ENCODE measurements around the gene ARFGAP3.

ARFGAP3 gene

GRCh38 chr22:42801252-42802080 is 55.6 kb downstream of the ARFGAP3 start:
- no peak for DNase-seq (ENCODE audit: low read depth)
- no peak overlapping the region for H3K4me3 ChIP-seq (ENCODE audit: low read depth, low read length)

DNA sequence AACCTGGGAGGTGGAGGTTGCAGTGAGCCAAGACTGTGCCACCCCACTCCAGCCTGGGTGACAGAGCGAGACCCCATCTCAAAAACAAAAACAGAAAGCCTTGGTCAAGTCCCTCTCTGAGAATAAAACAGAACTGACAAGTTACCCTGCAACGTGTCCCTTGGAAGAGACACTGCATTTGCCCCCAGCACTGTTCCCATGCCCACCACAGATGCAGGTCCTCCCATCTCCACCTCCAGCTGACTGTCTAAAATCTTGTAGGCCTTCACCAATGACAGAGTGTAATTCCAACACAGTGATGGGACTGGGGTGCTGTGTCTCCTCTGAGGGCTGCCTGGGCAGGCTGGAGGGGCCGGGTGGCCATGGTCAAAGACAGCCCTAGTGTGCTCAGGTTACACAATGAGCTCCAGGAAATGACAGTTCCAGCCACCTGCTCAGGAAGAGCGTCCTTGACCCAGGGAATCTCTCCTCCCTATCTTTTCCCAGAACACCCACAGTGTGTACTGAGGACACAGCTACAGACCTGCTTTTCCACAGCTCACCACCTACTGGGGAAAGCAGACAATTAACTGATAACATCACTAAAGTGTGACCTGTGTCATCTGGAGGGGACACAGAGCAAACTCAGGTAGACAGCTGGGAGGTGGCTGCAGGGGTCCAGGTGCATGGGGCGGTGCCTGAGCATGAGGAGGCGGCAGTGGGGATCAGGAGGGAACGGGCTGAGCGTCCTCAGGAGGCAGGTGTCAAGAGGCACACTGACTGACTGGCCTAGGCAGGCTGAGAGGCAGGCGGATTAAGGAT is 56.4 kb downstream of the ARFGAP3 start:
- no peak for DNase-seq (ENCODE audit: low read depth)
- no peak overlapping the region for H3K4me3 ChIP-seq (ENCODE audit: low read depth, low read length)

DNA sequence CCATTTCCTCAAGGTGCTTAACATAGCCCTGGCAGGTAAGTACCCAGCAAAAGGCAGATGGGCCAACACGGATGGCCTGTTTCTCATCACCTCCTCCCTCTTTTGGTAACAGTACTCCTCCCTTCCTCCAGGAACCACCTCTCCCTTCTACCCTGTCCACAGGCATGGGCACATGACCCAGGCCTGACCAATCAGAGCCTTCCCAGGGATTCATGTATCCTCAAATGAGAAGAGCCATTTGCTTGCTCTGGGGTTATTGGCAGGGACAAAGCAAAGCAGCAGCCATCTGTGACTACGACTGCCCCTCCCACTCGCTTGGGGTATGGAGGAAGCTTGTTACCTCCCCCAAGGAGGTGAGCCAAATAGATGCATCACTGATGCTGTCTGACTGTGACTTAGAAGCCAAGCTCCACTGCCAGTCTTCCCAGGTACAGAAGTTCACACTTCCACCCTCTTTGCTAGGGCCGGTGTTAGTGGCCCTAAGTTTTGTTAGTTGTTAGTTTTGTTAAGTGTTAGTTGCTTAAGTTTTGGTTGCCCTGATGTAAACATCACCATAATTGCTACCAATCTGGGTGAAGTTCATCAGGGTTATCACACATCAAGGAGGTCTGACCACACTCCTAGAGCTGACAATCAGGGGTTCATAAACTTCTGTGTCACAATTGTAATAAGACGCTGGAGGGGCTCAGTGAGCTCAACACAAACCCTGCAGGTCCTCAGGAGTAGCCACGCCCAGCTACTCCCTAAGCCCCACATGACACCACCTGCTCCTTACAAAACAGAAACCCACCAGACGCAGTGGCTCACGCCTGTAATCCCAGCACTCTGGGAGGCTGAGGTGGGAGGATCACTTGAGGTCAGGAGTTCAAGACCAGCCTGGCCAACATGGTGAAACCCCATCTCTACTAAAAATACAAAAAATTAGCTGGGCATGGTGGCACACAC is 57.3 kb downstream of the ARFGAP3 start:
- H3K4me3 ChIP-seq (ENCODE audit: low read depth, low read length): no peak overlapping the region
- no peak for DNase-seq (ENCODE audit: low read depth)

DNA sequence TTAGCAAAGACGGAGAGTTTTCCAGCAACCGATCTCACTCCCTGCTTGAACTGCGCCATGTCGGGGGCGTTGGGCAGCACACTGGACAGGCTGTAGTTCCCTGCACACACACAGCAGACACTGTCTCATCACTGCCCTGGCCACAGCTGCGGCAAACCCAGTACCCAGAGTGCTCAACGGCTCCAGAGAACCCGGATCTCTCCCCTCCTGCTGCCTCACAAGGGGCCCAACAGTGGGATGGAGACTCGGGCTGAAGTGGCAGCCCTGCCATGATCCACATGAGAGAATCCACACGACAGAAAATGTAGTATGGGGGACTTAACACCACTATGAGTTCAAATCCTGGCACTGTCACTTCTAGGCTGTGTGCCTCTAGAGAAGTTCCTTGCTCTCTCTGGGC is 58.0 kb downstream of the ARFGAP3 start:
- H3K4me3 ChIP-seq (ENCODE audit: low read depth, low read length): no peak overlapping the region
- no peak for DNase-seq (ENCODE audit: low read depth)

DNA sequence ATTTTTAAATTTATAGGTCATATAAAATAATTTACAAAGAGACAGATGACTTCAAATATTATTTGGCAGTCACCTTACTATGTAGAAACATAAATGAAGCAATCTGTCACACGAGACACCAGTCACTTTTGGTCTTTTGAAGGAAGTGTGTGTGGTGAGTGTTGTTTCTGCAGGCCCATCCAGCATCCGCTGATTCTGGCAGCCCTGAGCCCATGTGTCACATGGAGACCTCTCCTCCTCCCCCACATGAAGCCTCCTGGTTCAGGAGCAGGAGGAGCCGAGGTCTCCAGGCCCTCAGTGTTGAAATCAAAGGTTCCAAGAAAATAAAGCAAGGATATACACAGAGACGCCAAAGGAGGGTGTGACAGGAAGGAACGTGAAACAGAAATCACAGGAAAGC is 60.1 kb downstream of the ARFGAP3 start:
- DNase-seq (ENCODE audit: low read depth): no peak

DNA sequence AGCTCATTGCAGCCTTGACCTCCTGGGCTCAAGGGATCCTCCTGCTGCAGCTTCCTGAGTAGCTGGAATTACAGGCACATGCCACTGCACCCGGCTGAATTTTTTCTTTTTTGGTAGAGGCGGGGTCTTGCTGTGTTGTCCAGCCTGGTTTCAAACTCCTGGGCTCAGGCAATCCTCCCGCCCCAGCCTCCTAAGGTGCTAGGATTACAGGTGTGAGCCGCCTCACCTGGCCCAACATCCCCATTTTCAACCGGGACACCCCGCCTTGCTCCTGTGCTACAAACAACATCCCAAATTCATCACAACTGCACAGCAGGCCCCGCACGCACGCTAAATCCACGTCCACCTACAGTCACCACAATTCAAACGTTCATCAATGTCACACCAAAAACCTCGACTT is 61.0 kb downstream of the ARFGAP3 start:
- no peak for DNase-seq (ENCODE audit: low read depth)
- H3K4me3 ChIP-seq (ENCODE audit: low read depth, low read length): no peak overlapping the region

More for the DNA sequence above, 60.1 kb downstream of the ARFGAP3 start:
- no peak overlapping the region for H3K4me3 ChIP-seq (ENCODE audit: low read depth, low read length)

DNA sequence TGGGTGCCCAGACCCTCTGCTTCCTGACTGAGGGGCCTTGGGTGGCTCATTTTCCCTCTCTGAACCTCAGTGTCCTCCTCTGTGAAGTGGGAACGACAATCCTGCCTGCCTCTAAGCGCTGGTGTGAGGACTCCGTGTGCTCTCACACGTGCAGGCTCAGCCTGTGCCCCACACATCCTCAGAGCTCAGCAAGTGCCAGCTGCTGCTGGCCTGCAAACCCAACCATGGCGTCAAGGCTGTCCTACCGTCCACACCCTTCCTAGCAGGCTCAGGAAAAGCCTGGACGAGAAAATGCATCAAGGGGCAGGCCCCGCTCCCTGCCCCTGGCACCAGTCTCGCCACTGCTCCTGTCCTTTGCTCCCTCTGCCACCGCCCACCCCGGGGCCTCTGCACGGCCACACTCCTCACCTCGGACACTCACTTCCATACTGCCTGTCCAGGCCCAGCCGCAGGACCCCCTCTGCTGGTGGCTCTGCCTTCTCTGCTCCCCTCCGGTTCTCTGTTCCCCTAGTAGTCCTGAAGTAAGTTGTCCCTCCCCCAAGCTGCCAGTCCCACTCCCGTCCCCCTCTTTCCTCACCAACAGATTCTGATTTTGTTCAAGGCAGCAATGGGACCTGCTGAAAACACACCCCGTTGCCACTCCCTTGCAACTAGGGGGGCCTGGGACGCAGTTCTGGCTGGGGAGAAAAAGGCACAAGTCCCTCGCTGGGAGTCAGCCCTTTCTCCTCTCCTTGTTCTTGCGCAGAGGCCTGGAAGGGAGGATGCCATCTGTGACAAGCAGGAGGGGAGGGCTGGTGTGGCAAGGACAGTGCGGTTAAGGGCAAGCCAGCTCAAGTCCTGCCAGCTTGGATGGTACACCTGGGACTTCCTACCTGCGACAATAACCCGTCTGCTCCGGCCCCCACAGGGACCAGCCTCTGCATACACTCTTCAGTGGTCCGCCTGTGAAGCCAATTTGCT is 62.2 kb downstream of the ARFGAP3 start:
- DNase-seq (ENCODE audit: low read depth): no peak
- no peak overlapping the region for H3K4me3 ChIP-seq (ENCODE audit: low read depth, low read length)

DNA sequence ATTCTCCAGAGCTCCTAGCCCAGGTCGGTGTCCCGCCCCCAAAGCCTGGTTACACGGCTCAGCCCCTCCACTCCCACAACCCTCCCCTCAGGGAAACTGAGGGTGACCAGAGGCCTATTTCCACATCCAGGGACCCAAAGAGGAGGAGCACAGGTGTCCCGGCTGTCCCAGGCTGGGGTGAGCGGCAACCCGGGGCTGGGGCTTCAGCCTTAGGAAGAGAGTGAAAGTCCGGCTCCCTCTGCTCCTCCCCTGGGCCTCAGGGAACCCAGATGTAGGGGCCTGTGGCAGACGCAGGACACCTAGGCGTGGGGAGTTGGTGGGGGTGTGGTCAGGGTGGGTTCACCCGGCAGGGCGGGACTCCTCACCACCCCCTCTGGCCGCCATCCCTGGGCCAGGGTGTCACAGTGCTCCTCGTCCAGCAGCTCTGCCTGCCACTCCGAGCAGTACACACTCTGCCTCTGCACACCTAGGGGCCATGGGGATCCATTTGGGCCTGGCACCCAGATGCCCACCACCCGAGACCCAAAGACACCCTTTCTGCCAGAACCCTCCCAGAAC is 63.1 kb downstream of the ARFGAP3 start:
- no peak overlapping the region for H3K4me3 ChIP-seq (ENCODE audit: low read depth, low read length)
- no peak for DNase-seq (ENCODE audit: low read depth)

GRCh38 chr22:42792909-42793847 is 63.9 kb downstream of the ARFGAP3 start:
- no peak overlapping the region for H3K4me3 ChIP-seq (ENCODE audit: low read depth, low read length)

DNA sequence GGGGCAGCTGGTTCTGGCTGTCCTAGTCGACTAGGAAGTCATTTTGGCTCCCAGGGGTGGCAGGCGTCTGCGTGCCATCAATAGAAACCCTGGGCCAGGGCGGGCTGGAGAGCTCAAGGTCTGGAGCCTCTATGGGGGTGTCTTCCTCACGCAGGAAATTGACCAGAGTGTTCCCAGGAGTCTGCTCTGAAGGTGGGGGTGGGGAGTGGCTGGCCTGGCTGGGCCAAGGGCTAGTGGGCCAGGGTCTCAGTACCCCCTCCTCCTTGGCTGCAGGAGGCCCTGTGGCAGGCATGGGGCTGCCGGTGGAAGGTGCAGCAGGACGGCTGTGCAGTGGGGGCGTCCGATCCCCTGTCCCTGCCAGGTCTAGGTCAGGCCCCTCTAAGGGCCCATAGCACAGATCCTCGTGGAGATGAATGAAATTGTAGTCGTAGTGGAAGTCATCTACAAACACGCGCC is 64.6 kb downstream of the ARFGAP3 start:
- DNase-seq (ENCODE audit: low read depth): no peak
- H3K4me3 ChIP-seq (ENCODE audit: low read depth, low read length): no peak overlapping the region

More at GRCh38 chr22:42792909-42793847, 63.9 kb downstream of the ARFGAP3 start:
- DNase-seq (ENCODE audit: low read depth): no peak

DNA sequence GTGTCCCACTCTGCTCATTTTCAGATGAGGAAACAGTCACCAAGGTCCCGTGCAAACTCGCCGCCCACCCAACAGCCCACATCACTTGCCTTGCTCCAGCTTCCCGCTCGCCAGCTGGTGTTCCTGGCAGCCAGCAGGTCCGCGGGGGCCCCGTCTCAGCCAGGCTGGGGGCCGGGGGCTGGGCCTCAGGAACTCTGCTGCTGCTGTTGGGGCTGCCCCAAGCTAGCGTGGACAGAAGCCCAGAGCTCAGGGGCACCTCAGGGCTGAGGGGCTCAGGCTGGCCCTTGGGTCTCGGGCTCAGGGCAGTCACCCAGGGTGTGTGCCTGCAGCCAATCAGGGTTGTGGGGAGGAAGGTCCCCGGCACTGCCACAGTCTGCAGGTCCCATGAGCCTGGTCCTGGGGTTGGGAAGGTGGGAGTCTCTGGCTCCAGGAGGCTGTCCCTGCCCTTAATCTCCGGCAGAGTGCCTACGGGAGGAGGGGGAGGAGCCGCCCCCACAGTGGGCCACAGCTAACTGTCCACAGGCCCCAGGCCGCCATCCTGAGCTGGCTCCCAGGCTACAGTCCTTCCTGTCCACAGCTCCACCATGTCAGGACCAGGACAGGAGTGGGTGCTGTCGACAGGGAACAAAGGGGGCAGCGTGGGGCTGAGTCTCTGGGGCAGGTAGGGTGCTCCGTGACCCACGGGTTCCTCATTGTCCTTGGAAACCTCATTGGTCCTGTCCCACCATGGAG is 65.2 kb downstream of the ARFGAP3 start:
- no peak for DNase-seq (ENCODE audit: low read depth)
- H3K4me3 ChIP-seq (ENCODE audit: low read depth, low read length): no peak overlapping the region

DNA sequence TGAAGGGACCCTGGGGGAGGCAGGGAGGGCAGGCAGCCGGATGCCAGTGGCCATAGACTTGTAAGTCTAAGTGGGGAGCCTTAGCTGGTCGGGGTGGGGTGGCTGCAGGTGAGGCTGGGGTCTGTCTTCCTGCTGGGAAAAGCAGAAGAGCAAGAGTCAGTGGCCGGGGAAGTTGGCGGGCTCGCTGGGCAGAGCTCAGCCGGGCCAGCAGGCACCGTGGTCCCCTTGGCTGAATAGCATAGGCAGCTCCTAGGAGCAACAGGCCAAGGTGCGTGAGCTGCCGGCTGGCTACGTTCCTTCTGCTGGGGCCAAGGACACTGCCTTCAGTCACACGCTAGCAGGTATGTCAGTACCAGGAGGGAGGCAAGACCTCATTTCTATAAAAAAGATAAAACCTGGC is 68.6 kb downstream of the ARFGAP3 start:
- no peak overlapping the region for H3K4me3 ChIP-seq (ENCODE audit: low read depth, low read length)
- DNase-seq (ENCODE audit: low read depth): no peak

DNA sequence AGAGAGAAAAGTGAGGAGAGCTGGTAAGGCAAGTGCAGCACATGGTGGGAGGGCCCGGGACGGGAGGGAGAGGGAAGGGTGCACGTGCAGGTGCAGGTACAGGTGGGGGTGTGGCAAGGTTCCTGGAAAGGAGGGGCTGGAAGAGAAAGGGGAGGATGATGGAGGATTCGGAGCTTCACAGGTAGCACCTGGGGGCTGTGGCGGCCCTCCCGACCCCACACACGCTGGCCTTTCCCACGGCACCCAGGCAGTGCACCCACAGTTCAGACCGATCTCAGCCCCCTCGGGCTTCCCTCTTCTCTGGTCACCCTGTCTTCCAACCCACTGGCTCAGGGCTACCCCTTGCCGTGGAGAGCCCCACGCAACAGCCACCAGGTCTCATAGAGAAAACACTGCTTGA is 69.1 kb downstream of the ARFGAP3 start:
- no peak overlapping the region for H3K4me3 ChIP-seq (ENCODE audit: low read depth, low read length)
- no peak for DNase-seq (ENCODE audit: low read depth)

GRCh38 chr22:42787357-42787736 is 69.7 kb downstream of the ARFGAP3 start:
- no peak overlapping the region for H3K4me3 ChIP-seq (ENCODE audit: low read depth, low read length)
- no peak for DNase-seq (ENCODE audit: low read depth)

DNA sequence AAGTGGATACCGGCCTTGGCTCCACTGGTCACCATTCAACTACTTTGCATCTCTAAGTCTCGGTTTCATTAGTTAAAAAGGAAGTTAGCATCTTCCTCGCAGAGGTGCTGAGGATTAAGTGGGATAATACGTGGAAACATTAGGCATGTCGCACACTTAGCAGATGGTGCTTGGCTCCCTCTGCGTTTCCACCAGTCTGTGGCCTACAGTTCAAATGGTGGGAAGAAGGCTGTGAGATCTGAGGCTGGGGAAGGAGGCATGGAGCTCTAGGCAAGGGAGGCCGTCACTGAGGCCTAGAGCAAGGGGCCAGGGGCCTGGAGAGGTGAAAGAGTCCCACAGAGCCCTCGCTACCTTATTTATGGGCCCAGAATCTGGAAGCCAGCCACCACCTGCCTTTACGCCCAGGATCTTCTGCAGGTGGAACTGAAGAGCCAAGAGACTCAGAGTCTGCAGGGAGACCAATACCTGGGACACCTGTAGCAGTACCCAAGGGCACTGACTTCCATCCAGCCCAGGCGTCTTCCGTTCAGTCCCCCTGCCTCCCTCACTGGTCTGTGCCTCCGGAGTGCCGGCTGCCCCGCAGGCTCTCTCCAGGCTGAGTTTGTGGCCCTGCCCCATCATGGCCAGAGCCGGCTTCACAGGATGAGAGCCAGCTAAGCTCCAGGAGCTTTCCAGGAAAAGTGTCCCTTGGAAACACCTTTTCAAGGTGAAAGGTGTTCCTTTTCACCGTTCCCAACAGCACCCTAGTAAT is 70.3 kb downstream of the ARFGAP3 start:
- DNase-seq (ENCODE audit: low read depth): no peak
- no peak overlapping the region for H3K4me3 ChIP-seq (ENCODE audit: low read depth, low read length)

All from skeletal muscle cell (primary cell).